ENCODE data around the gene UBE2E1. TPM values are rescaled to one million over a fixed set of nuclear protein-coding genes. Genes with fewer than 3 reads are reported as not detected.

UBE2E1 gene
- total and polyA plus RNA-seq, 8 donors = 3.2 to 226 (median 78.1) TPM

DNA sequence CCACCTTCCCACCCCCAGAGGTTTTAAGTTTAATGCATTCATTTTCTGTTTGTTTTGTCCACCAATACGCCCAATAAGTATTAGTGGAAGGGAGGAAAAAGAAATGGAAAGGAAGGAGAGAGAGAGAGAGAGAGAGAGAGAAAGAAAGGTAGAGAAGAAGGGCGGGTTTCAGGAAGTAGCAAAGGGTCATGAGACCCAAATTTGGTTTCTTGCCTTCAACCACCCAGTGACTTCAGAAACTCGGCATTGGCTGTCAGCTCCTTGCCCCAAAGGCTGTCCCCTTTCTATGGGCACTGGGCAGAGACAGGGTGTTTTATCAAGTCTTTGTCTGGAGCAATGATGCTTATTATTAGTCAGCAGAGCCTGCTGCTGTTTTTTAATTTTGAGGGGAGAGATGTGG lies 125.8 kb downstream of the UBE2E1 start:
- TF ChIP-seq POLR2AphosphoS5 (IDR thresholded peaks at IDR 0.05) (no peak), EP300 (IDR thresholded peaks at IDR 0.05) (no peak), POLR2A (IDR thresholded peaks at IDR 0.05) (no peak)
- TF ChIP-seq, protein P1, sequence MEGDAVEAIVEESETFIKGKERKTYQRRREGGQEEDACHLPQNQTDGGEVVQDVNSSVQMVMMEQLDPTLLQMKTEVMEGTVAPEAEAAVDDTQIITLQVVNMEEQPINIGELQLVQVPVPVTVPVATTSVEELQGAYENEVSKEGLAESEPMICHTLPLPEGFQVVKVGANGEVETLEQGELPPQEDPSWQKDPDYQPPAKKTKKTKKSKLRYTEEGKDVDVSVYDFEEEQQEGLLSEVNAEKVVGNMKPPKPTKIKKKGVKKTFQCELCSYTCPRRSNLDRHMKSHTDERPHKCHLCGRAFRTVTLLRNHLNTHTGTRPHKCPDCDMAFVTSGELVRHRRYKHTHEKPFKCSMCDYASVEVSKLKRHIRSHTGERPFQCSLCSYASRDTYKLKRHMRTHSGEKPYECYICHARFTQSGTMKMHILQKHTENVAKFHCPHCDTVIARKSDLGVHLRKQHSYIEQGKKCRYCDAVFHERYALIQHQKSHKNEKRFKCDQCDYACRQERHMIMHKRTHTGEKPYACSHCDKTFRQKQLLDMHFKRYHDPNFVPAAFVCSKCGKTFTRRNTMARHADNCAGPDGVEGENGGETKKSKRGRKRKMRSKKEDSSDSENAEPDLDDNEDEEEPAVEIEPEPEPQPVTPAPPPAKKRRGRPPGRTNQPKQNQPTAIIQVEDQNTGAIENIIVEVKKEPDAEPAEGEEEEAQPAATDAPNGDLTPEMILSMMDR (IDR thresholded peaks at IDR 0.05) = no peak
- no peak overlapping the region for H3K27ac ChIP-seq
- H3K4me1 ChIP-seq = no peaks in the 10 kb centered on the region
- 67 to 82% (median 80%) methylated on average over 3 of the region's 3 CpGs for WGBS, 5 donors
- H3K9me3 ChIP-seq = no peaks in the 10 kb centered on the region
- no peaks in the 10 kb centered on the region for H3K36me3 ChIP-seq
- H3K4me3 ChIP-seq = no peak overlapping the region
- intact Hi-C loops (cut with DNase I; ENCODE audit: low total_unique reads) = no loop called here
- no peaks in the 10 kb centered on the region for H3K27me3 ChIP-seq
- no peak for DNase-seq

DNA sequence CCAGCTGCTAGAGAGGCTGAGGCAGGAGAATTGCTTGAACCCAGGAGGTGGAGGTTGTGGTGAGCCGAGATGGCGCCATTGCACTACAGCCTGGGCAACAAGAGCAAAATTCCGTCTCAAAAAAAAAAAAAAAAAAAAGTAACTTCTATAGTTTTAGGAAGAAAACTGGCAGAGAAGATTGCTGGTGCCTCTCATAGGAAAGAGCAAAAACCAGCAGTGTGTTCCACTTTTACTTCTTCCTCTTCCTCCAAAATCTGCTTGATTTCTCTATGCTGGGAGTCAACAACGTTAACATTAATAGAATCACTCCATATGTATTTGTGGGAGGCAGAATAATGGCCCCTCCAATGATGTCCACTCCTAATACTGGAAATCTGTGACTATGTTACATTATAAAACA lies 126.8 kb downstream of the UBE2E1 start:
- no peak for DNase-seq
- TF ChIP-seq, protein P1 (IDR thresholded peaks at IDR 0.05) = no peak
- no peak for TF ChIP-seq POLR2A (IDR thresholded peaks at IDR 0.05)
- TF ChIP-seq EP300 (IDR thresholded peaks at IDR 0.05) = no peak
- no peak for TF ChIP-seq POLR2AphosphoS5 (IDR thresholded peaks at IDR 0.05)
- no peaks in the 10 kb centered on the region for H3K27me3 ChIP-seq
- H3K36me3 ChIP-seq = no peaks in the 10 kb centered on the region
- no peaks in the 10 kb centered on the region for H3K4me1 ChIP-seq
- no peak overlapping the region for H3K27ac ChIP-seq
- intact Hi-C loops (cut with DNase I; ENCODE audit: low total_unique reads) = no loop called here
- WGBS, 5 donors = 79 to 95% (median 86%) methylated on average over 4 of the region's 4 CpGs
- H3K9me3 ChIP-seq = no peaks in the 10 kb centered on the region
- H3K4me3 ChIP-seq = no peak overlapping the region

DNA sequence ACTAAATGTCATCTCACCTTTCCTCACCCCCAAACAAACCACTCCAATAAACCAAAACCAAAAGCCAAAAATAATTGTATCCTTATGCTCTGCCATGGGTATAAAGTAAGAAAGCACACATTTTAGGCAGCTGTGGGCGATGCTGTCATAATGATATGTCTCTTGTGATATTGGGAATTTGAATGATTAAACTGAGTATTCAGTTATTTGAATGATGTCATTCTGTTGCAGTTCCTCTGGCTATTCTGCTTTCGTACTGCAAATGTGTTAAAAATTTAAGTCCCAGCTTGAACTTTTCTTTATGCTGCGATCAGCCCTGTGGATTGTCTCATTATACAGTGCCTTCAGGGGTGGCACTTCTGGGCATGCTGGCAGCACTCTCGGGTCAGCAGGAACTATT lies 128.5 kb downstream of the UBE2E1 start:
- TF ChIP-seq POLR2AphosphoS5 (IDR thresholded peaks at IDR 0.05) (no peak), EP300 (IDR thresholded peaks at IDR 0.05) (no peak), POLR2A (IDR thresholded peaks at IDR 0.05) (no peak)
- TF ChIP-seq, protein P1 (IDR thresholded peaks at IDR 0.05) = no peak
- WGBS, 5 donors = 65 to 93% (median 68%) methylated on average over 4 of the region's 4 CpGs
- no peaks in the 10 kb centered on the region for H3K9me3 ChIP-seq
- no peak overlapping the region for H3K27ac ChIP-seq
- no peak for DNase-seq
- no peak overlapping the region for H3K4me3 ChIP-seq
- no peaks in the 10 kb centered on the region for H3K36me3 ChIP-seq
- no peaks in the 10 kb centered on the region for H3K27me3 ChIP-seq
- H3K4me1 ChIP-seq = no peaks in the 10 kb centered on the region
- intact Hi-C loops (cut with DNase I; ENCODE audit: low total_unique reads) = no loop called here

DNA sequence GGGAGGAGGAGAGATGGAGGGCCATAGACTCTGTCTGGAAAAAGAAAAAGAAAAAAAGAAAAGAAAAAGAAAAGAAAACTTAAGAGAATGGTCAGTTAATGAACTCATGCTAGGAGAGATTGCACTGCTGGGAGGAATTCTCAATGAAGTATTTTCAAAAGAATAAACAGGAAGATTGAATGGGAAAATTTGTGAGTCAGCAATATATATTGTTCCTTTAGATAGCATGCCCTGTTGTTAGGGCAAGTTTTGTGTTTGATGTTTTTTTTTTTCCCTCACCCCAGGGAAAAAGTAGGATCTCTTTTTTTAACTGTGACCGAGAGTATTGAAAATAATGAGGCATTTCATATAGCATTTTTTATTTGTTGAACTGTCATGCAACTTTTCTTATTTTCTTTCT lies 131.5 kb downstream of the UBE2E1 start:
- Histone ChIP-seq H3K4me1 (no peaks in the 10 kb centered on the region), H3K27me3 (no peaks in the 10 kb centered on the region), H3K36me3 (no peaks in the 10 kb centered on the region), H3K4me3 (no peak overlapping the region), H3K27ac (no peak overlapping the region), H3K9me3 (no peaks in the 10 kb centered on the region)
- intact Hi-C loops (cut with DNase I; ENCODE audit: low total_unique reads) = no loop called here
- TF ChIP-seq POLR2AphosphoS5 (IDR thresholded peaks at IDR 0.05) (no peak), EP300 (IDR thresholded peaks at IDR 0.05) (no peak), POLR2A (IDR thresholded peaks at IDR 0.05) (no peak)
- TF ChIP-seq, protein P1 (IDR thresholded peaks at IDR 0.05) = no peak
- DNase-seq = no peak
- 63 to 88% (median 87%) methylated on average over 1 of the region's 1 CpG for WGBS, 5 donors

Measured in stomach (tissue), 9 donors.